Prostate gland (tissue), 2 donors: Measurements from ENCODE around the gene TRAPPC4.

Experiments
- POLR2A ChIP-seq: fragments of 450-650 bp; IDR thresholded peaks from one replicate; pipeline ENCODE4 v1.6.1; 2016; ENCODE audit warnings: antibody characterized with exemption, mild to moderate bottlenecking
- TF ChIP-seq, protein P1 (sequence below), 4 experiments: fragments of 200-600 bp in 2 of 4; fragments of 450-650 bp in 2 of 4; sonication (generic) in 2 of 4; IDR thresholded peaks; 1 replicate in 3 of 4; 2 replicates in 1 of 4; pipeline ENCODE4 v1.5.1; 2016 to 2019; ENCODE audit warnings: antibody characterized with exemption in 4 of 4, mild to moderate bottlenecking in 2 of 4, moderate library complexity in 2 of 4

DNA sequence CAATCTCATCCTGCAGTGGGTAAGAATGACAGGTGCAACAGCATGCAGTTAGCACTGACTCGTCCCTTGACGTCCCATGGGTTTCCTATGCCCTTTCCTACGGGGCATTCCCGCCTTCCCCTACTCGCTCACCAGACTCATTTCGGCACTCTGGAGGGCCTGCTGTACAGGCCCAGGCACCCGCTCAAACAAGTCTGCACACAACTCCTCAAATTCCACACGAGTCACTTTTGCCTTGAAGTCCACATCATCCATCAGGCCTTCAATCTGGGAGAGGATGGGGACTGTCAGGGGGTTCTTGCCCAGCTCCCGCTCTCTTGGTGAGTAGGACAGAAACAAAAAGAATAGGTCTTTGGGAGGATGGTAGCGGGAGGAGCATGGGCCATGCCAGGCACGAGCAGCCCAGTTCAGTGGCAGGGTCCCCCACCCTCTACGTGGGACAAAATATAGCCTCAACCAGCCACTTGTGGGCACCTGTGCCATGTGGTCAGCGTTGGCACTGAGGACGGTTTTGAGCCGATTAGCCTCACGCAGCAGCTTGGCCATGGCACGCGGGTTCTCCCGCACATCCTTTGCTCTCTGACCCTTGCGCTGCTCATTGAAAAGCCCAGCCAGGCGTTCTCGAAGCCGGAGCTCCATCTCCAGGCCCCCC is 33.7 kb downstream of the TRAPPC4 start:
- TF ChIP-seq, protein P1, sequence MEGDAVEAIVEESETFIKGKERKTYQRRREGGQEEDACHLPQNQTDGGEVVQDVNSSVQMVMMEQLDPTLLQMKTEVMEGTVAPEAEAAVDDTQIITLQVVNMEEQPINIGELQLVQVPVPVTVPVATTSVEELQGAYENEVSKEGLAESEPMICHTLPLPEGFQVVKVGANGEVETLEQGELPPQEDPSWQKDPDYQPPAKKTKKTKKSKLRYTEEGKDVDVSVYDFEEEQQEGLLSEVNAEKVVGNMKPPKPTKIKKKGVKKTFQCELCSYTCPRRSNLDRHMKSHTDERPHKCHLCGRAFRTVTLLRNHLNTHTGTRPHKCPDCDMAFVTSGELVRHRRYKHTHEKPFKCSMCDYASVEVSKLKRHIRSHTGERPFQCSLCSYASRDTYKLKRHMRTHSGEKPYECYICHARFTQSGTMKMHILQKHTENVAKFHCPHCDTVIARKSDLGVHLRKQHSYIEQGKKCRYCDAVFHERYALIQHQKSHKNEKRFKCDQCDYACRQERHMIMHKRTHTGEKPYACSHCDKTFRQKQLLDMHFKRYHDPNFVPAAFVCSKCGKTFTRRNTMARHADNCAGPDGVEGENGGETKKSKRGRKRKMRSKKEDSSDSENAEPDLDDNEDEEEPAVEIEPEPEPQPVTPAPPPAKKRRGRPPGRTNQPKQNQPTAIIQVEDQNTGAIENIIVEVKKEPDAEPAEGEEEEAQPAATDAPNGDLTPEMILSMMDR (IDR thresholded peaks at IDR 0.05): no peak
- TF ChIP-seq POLR2A: no peak
